KMS-11 (cell line): ENCODE data around the gene TICRR.

Experiments used
- H2AFZ ChIP-seq: fragments of 200-600 bp; sonication (generic); 2 replicates; pipeline ENCODE4 v1.6.1; 2016; ENCODE audit warnings: antibody characterized with exemption, mixed run types, low read depth
- H3K27ac ChIP-seq: fragments of 200-600 bp; sonication (generic); 2 replicates; pipeline ENCODE4 v1.6.1; 2016; ENCODE audit warnings: mild to moderate bottlenecking, mixed run types
- H3K27me3 ChIP-seq: fragments of 200-600 bp; sonication (generic); 2 replicates; pipeline ENCODE4 v1.6.1; 2017; ENCODE audit warnings: mild to moderate bottlenecking, low read depth, mixed run types, moderate library complexity; ENCODE audit not compliant: insufficient read depth
- H3K36me3 ChIP-seq: fragments of 200-600 bp; sonication (generic); 2 replicates; pipeline ENCODE4 v1.6.1; 2017; ENCODE audit warnings: mild to moderate bottlenecking, mixed run types; ENCODE audit not compliant: insufficient read depth
- H3K4me1 ChIP-seq: fragments of 200-600 bp; sonication (generic); 2 replicates; pipeline ENCODE4 v1.6.1; 2016; ENCODE audit warnings: mild to moderate bottlenecking, low read depth, mixed run types; ENCODE audit not compliant: poor library complexity, severe bottlenecking
- H3K4me2 ChIP-seq: fragments of 200-600 bp; sonication (generic); 2 replicates; pipeline ENCODE4 v1.7.0; 2016; ENCODE audit warnings: mild to moderate bottlenecking, mixed run types
- H3K4me3 ChIP-seq: fragments of 200-600 bp; sonication (generic); IDR thresholded peaks from 2 replicates; pipeline ENCODE4 v1.6.1; 2017; ENCODE audit warnings: low read depth, low read length, mixed read lengths; ENCODE audit not compliant: insufficient read depth
- H3K79me2 ChIP-seq: fragments of 200-600 bp; sonication (generic); 2 replicates; pipeline ENCODE4 v1.6.1; 2016; ENCODE audit warnings: low read depth, mixed run types; ENCODE audit not compliant: insufficient read depth
- H3K9ac ChIP-seq: fragments of 200-600 bp; sonication (generic); 2 replicates; pipeline ENCODE4 v1.6.1; 2016; ENCODE audit warnings: mild to moderate bottlenecking, mixed run types
- H4K20me1 ChIP-seq: fragments of 200-600 bp; sonication (generic); 2 replicates; pipeline ENCODE4 v1.6.1; 2016; ENCODE audit warnings: mild to moderate bottlenecking, mixed run types; ENCODE audit not compliant: insufficient read depth
- TF ChIP-seq, protein P1 (sequence below): fragments of 200-600 bp; sonication (generic); conservative IDR thresholded peaks from 2 replicates; pipeline ENCODE4 v1.6.1; 2017; ENCODE audit warnings: low read depth, mild to moderate bottlenecking, antibody characterized with exemption, low read length, moderate library complexity, mixed read lengths

The TICRR gene

DNA sequence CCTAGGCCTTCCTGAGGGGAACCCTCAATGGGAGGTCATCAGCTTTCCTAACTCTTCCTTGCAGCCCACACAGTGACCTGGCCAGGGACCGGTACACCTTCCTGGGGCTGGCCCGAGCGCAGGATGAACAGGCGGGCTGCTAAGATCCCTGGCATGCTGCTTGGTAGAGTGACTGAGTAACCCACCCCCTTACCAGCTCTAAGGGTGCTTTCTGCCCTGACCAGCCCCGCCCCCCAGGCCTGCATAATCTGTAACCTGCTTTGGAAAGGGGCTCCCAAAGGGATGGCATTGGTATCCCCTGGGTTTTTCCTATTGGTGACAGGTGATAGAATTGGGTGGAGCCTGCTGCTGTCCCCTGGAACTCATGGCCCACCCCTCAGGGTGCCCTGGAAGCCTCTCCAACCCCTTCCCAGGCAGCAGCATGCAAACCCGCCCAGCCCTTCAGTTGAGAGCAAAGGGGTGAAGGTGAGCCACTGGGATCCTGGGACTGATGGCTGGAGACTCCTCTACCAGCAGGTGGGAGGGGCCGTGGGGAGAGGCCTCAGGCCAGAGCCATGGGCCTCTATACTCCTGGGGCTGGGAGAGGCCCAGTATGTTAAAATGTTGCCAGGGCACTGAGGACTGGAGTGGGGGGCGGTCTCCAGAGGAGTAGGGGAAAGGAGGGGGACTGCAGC is 91.1 kb downstream of the TICRR start:
- no peaks in the 10 kb centered on the region for H3K4me1 ChIP-seq
- no peaks in the 10 kb centered on the region for H3K36me3 ChIP-seq
- H3K27me3 ChIP-seq: no peaks in the 10 kb centered on the region
- no peak overlapping the region for H3K4me2 ChIP-seq
- no peak overlapping the region for H3K27ac ChIP-seq
- TF ChIP-seq, protein P1, sequence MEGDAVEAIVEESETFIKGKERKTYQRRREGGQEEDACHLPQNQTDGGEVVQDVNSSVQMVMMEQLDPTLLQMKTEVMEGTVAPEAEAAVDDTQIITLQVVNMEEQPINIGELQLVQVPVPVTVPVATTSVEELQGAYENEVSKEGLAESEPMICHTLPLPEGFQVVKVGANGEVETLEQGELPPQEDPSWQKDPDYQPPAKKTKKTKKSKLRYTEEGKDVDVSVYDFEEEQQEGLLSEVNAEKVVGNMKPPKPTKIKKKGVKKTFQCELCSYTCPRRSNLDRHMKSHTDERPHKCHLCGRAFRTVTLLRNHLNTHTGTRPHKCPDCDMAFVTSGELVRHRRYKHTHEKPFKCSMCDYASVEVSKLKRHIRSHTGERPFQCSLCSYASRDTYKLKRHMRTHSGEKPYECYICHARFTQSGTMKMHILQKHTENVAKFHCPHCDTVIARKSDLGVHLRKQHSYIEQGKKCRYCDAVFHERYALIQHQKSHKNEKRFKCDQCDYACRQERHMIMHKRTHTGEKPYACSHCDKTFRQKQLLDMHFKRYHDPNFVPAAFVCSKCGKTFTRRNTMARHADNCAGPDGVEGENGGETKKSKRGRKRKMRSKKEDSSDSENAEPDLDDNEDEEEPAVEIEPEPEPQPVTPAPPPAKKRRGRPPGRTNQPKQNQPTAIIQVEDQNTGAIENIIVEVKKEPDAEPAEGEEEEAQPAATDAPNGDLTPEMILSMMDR: no peak
- H3K4me3 ChIP-seq: no peak overlapping the region
- H3K9ac ChIP-seq: no peak overlapping the region
- no peak overlapping the region for H2AFZ ChIP-seq
- H4K20me1 ChIP-seq: no peaks in the 10 kb centered on the region
- no peaks in the 10 kb centered on the region for H3K79me2 ChIP-seq

DNA sequence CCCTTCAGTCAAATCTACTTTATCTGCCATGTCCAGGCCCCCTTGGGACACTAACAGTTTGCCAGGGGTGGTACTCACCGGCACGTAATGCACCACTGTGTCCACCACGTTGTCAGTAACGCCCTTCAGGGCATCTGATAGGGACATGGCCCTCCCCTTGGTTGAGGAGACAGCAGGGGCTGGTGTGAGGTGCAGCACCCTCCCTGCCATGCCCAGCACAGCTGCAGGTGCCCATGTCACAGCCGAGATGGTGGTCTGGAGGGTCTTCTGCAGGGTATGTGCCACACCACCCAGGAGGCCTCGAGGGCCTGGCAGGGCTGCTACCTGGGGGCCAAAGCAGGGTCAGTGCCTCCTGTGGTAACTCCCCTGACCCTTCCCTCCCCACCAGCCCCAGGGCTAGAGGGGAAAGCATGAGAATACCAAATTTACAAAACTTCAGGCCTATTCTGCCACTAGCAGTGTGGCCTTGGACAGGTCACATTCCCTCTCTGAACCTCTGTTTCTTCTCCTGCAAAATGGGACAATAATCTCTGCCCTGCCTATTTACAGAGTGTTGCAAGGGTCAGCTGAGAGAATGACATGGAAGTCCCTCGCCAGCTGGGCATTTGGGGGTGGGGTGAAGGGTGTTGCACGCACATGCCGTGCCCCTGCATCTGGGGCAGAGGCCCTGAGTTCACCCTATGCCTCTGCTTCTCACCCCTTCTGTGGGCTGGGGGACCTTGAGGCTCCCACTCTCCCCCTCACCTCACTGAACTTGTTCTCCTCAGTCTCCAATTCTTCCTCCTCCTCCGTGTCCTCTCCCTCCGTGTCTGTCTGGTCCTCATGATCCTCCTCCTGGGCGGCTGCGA is 91.8 kb downstream of the TICRR start:
- no peaks in the 10 kb centered on the region for H3K36me3 ChIP-seq
- no peak overlapping the region for H3K27ac ChIP-seq
- no peaks in the 10 kb centered on the region for H3K79me2 ChIP-seq
- no peak overlapping the region for H3K4me2 ChIP-seq
- H3K27me3 ChIP-seq: no peaks in the 10 kb centered on the region
- TF ChIP-seq, protein P1: no peak
- H3K4me3 ChIP-seq: no peak overlapping the region
- no peaks in the 10 kb centered on the region for H3K4me1 ChIP-seq
- H2AFZ ChIP-seq: no peak overlapping the region
- no peaks in the 10 kb centered on the region for H4K20me1 ChIP-seq
- H3K9ac ChIP-seq: no peak overlapping the region

DNA sequence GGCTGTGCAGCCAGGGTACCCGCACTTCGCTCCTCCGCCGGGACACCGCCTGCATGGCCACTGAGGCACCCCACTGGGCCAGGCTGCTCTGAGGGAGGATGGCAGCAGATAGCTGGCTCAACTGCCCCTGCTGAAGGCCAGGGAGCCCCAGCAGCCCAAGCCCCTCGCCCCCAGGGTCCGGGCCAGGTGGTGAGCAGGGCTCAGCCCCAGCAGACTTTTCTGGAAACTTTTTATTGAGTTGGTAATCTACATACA is 92.4 kb downstream of the TICRR start:
- no peaks in the 10 kb centered on the region for H3K27me3 ChIP-seq
- no peaks in the 10 kb centered on the region for H4K20me1 ChIP-seq
- H3K36me3 ChIP-seq: no peaks in the 10 kb centered on the region
- H3K4me1 ChIP-seq: no peaks in the 10 kb centered on the region
- H3K4me2 ChIP-seq: no peak overlapping the region
- no peak overlapping the region for H2AFZ ChIP-seq
- no peak overlapping the region for H3K27ac ChIP-seq
- no peak overlapping the region for H3K4me3 ChIP-seq
- H3K79me2 ChIP-seq: no peaks in the 10 kb centered on the region
- H3K9ac ChIP-seq: no peak overlapping the region
- TF ChIP-seq, protein P1: no peak

DNA sequence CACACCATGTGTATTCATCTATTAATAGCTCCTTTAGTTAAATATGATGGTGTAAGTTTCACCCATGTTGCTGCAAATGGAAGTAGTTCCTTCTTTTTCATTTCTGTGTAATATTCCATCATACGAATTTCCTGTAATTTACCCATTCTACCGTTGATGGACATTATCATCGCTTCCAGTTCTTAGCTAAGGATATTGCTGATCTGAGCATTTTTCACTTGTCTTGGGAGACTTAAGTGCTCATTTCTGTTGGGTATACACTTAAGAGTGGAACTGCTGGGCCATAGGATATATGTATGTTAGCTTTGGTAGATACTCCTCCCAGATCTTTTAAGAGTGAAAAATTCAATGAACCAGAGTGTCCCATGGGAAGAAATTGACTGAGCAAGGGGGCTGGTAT is 92.9 kb downstream of the TICRR start:
- H4K20me1 ChIP-seq: no peaks in the 10 kb centered on the region
- H3K27ac ChIP-seq: no peak overlapping the region
- no peaks in the 10 kb centered on the region for H3K27me3 ChIP-seq
- no peaks in the 10 kb centered on the region for H3K79me2 ChIP-seq
- TF ChIP-seq, protein P1: no peak
- no peaks in the 10 kb centered on the region for H3K36me3 ChIP-seq
- H3K9ac ChIP-seq: no peak overlapping the region
- no peak overlapping the region for H3K4me2 ChIP-seq
- H3K4me1 ChIP-seq: no peaks in the 10 kb centered on the region
- H2AFZ ChIP-seq: no peak overlapping the region
- no peak overlapping the region for H3K4me3 ChIP-seq
